OCI-LY7 (cell line): Measurements from ENCODE around the gene LRRC71.

ENCODE experiments used
- CTCF ChIP-seq: fragments of 200-600 bp; sonication (generic); conservative IDR thresholded peaks from 2 replicates; pipeline ENCODE4 v1.5.1; 2014; ENCODE audit warnings: mild to moderate bottlenecking, antibody characterized with exemption, low read length, moderate library complexity, mixed read lengths
- EZH2phosphoT487 ChIP-seq: fragments of 200-600 bp; sonication (generic); IDR thresholded peaks from 2 replicates; pipeline ENCODE4 v1.6.1; 2018; ENCODE audit warnings: low read depth, borderline replicate concordance, mild to moderate bottlenecking, mixed run types, antibody characterized with exemption, low read length, moderate library complexity, mixed read lengths

DNA sequence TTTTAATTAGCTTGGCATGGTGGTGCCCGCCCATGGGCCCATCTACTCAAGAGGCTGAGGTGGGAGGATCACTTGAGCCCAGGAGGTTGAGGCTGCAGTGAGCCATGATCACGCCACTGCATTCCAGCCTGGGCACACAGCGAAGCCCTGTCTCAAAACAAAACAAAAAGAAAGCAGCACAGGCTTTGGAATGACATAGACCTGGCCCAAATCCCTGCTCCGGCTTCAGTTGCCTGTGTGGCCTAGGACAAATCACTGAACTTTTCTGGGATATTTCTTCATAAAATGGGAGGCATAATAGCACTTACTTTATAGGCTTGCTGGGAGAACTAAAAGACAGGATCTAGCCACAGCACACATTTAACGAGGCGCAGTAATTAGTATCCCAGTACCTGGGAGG lies 24.5 kb upstream of the LRRC71 start:
- TF ChIP-seq CTCF (no peak), EZH2phosphoT487 (no peak)
